NCI-H1694 treated with DMSO at 0.1 percent for 48 hours (cell line): Measurements from ENCODE around the gene ARHGAP8.

Experiments used
- DNase-seq: peaks from one replicate; lab custom pipeline; 2025; lab: John Stamatoyannopoulos, UW

The ARHGAP8 gene

DNA sequence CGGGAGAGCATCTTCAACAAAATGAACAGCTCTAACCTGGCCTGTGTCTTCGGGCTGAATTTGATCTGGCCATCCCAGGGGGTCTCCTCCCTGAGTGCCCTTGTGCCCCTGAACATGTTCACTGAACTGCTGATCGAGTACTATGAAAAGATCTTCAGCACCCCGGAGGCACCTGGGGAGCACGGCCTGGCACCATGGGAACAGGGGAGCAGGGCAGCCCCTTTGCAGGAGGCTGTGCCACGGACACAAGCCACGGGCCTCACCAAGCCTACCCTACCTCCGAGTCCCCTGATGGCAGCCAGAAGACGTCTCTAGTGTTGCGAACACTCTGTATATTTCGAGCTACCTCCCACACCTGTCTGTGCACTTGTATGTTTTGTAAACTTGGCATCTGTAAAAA lies 109.9 kb downstream of the ARHGAP8 start:
- DNase-seq = no peak

DNA sequence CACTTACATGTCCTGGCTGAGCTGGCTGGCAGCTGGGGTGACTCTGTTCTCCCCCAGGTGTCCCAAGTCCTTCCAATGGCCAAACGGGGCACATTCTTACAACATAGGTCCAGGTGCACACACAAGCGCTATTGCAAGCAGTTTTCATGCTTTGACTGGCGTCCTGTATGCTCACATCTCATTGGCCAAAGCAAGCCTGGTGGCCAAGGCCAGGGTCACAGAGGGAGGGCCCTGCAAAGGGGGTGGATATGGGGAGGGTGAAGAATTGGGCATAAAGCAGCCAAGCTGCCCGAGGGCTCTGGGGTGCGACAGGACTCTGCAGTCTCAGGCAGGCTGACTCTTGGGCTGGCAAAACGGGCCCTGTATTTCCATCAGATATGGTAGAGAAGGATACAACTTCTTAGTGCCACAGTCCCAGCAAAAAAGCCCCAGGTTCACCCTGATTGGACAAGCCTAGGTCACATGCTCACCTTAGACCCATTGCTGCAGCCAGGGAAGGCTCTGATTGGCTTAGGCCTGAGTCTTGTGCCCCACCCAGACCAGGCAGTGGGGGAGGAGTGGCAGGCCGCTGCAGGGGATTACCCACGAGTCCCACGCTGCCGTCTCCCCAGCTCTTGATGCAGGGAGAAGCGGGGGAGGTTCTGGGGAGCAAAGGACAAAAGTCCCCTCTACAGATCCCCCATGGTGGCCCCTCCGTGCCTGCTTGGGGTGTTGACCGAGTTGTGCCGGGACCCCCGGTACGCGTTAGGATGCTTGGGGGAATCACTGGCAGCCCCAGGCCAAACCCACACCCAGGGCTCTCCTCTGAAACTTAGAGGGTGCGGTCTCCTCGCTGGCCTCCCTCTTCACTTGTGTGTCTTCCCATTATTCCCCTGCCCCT lies 110.8 kb downstream of the ARHGAP8 start:
- DNase-seq = no peak

- no peak for DNase-seq
Measured at GRCh38 chr22:44865193-44866057, 113.0 kb downstream of the ARHGAP8 start.

DNA sequence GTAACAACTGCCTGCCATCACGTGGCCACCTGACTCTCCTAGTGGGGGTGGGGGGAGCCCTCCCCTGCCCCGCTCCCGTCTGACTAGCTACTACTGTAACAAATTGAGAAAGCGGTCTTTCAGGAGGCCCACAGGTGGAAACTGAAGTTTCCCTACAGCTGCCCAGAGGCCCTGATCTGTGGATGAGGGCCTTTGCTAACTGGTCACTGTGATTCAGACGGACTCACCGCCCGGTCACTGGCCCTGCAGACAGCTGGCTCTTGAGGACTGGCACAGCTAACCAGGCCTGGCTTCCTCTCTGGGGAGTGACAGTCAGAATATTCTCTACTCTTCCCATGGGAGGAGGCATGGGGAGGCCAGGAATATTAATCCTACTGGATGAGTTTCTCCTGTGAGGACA lies 116.8 kb downstream of the ARHGAP8 start:
- DNase-seq = no peak

DNA sequence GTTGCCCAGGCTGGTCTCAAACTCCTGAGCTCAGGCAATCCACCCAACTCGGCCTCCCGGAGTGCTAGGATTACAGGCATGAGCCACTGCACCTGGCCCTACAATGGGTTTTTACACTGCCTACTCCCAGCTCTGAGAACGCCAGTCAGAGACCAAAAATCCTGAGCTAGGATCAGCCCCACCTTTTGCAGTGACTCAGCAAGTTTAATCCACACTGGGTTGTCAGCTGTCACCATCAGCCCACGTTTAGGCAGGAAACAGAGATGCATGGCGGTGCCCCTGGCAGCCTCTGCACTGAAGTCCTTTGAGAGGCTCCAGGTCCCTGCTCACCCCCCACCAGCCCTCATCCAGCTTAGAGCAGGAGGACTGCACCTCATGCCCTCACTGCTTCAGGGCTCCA lies 117.6 kb downstream of the ARHGAP8 start:
- peak; percentile 13 for DNase-seq

DNA sequence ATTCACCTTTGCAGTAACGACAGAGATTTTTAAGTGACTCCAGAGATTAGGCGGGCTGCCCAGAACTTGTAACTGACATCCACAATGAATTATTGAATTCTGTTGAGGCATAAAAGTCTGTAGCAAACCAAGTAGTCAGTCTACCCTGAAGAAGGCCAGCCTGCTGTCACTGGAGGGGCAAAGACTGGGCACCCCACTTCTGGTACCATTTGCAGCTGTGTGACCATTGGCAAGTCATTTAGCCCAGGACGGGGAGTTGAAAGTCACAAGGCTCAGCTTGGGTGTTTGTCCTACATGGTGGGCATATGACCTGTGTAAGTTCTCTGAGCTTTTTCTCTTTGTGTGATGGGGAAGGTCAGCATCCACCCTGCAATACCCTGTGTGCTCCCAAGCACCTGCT lies 119.4 kb downstream of the ARHGAP8 start:
- no peak for DNase-seq

- no peak for DNase-seq
Measured at GRCh38 chr22:44876921-44877320, 124.5 kb downstream of the ARHGAP8 start.

- no peak for DNase-seq
Measured at GRCh38 chr22:44878483-44879300, 126.3 kb downstream of the ARHGAP8 start.

DNA sequence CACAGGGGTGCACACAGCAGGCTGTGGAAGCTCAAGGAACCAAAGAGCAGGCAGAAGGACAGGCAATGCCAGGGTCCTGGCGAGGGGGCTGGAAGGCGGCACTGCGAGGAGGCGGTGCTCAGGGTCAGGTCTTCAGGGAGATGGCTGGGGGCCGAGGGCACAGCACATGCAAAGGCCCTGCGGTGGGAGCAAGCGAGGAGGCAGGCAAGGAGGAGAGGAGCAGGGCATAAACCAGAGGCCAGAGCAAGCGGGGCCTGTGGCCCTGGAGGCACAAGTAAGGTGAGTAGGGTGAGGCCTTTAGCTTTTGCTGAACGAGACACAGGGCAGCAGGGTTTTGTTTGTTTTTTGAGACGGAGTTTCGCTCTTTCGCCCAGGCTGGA lies 126.9 kb downstream of the ARHGAP8 start:
- no peak for DNase-seq

DNA sequence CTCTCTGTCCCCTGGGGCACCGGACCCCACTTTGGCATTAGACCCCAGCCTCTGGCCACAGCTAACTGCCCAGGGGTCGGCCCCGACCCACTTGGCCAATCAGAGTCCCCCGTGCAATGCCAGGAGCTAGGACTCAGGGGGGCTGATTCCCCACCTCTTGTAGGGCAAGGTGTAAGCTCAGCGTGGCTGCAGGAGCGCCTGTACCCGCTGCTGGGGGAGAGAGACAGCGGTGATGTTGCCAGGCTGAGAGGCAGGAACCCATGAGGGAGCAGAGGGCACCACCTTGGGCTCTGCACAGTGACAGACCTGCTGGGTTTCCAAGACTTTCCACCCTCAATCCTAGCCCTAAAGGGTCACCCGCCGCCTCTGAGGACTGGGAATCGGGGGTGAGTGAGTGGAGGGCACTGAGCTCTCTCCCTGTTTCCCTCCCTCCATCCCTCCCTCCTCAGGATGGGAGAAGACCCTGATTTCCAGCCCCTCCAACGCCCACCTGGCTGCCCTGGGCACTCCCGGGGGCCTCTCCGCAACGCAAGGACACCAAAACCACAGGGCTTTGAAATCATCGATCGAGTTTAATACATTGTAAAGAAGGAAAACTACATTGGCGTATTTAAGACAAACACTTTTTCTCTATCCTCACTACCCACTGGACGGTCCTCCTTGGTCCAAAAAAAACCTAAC lies 128.4 kb downstream of the ARHGAP8 start:
- DNase-seq = no peak

- DNase-seq = no peak
Measured at GRCh38 chr22:44881624-44882023, 129.2 kb downstream of the ARHGAP8 start.

DNA sequence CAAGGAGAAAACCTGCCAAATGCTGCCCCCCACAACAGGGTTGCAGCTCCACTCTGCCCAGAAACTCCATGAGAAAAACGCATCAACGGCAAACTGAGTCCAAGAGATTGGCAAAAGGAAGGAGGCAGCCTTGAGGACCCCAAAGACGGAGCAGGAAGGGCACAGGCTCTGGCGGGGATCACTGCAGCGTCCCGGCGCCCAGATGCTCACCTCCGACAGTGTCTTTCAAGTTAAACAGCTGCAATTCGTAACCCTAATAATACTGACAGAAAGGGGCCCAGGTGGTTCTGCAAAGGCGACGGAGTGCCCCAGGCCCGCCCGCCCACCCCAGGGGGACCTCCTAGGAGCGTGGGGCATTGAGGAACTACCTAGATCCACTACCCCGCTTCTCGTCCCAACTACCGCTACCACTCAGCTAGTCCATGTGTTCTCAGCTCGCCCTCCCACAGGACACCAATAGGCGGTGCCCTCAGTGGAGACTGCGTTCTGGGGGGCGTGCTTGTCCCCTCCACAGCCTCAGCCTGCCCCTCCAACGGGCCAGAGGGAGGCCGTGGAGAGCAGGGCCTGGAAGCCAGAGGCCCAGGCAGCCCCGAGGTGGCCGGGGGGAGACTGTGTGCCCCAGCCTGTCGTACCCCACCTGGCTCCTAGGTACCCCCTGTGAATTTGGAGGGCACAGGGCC lies 130.0 kb downstream of the ARHGAP8 start:
- DNase-seq = no peak

GRCh38 chr22:44883011-44883421 lies 130.6 kb downstream of the ARHGAP8 start:
- no peak for DNase-seq

DNA sequence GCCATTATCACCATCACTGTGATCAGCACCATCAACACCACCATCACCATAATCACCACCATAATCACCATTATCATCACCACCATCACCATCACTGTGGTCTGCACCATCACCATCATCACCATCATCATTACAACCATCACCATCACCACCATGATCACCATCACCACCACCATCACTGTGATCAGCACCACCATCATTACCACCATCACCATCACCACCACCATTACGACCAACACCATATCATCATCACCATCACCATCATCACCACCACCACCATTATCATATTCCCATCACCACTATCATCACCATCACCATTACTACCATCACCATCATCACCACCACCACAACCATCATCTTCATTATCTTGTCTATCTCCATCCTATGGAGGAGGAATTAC lies 132.2 kb downstream of the ARHGAP8 start:
- no peak for DNase-seq

DNA sequence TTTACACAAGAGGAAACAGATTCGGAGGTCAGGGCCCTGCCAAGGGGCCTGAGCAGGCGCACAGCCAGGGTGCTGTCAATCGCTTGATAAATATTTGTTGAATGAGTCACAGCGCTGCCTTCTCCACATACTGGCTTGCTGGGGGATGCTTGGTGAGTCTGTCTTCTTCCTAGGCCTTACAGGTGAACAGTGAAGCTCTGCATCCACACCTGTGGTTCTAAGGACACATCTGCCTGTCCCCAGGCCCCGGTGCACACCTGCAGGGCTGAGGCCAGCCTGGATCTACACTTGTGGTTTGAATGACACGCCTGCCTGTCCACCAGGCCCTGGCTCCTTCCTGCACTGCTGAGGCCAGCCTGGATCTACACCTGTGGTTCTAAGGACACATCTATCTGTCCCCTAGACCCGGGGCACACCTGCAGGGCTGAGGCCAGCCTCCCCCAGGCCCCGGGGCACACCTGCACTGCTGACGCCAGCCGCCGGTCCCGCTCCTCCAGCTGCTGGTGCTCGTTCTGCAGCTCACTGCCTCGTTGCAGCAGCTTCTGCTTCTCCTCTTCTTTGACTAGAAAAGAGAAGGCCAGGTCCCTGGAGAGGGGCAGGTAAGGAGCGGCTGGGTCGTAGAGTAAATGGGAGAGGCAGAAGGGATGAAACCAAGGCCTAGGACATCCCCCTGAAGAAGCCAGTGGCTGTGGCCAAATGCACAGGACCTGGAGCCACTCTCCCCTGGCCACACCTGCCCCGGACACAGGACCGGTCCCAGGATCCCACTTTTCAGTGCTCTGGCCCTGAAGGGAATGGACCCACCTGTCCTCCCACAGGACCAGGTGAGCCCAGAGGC lies 132.8 kb downstream of the ARHGAP8 start:
- DNase-seq = no peak

DNA sequence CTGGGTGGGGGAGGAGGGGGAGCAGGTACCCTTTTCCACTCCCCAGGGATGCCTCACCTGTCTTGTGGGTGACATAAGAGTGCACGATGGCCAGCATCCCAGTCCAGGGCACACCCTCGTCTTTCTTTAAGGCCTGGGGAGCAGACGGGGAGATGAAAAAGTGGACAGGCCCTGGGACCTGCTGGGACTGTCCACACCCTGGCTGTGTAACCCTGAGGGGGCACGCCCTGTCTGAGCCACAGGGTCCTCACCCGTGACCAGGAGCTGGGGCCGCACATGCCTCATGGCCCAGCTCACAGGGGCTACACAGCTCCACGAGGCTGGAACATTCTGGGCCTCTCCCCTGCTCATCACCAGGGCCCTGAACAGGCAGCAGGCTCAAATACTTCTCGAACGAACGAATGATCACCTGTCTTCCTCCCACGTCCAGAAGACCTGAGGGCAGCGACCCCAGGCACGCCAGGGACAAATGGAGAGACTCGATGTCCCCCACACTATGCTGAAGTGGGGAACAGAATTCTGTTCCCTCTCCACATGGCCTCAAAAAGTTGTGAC lies 133.5 kb downstream of the ARHGAP8 start:
- no peak for DNase-seq

- no peak for DNase-seq
Measured at GRCh38 chr22:44887941-44888366, 135.6 kb downstream of the ARHGAP8 start.

- DNase-seq = no peak
Measured at GRCh38 chr22:44888491-44889254, 136.3 kb downstream of the ARHGAP8 start.

DNA sequence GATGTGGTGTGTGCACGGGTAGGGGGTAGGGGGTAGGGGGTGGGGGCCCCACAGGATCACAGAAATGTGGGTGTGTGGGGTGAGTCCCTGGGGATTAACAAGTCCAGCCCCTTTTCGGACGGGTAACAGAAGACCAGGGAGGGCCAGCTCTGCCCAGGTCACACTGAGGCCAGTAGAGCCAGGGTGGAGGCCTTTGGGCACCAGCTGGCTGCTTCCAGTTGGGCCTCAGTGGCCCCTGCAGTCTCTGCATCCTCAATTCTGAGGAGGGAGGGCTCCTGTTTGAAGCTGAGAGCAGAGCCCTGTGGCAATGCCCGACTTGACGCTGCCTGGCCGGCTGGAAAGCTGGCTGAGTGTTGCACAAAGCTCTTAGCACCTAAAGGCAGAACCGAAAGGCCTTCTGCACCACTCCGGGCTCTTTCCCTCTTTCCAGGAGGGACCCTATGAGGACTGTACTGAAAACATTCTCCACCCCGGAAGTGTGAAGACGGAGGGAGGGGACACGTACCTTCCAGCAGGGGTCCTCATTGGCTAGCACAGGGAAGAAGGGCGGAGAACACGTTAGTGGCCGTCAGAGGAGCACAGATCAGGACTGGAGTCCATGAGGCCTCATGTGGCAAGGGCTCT lies 137.0 kb downstream of the ARHGAP8 start:
- DNase-seq = no peak
